Endodermal cell (in vitro differentiated cells): ENCODE measurements around the gene KLRG1. TPM values are rescaled to one million over a fixed set of nuclear protein-coding genes. Genes with fewer than 3 reads are reported as not detected.

ENCODE experiments used
- DNase-seq: peaks from one replicate; pipeline ENCODE4 v3.0.0-alpha.2; 2017
- H3K27ac ChIP-seq: 2 replicates; pipeline ENCODE4 v1.5.1; 2013; ENCODE audit warnings: mild to moderate bottlenecking, low read depth, low read length, moderate library complexity
- H3K27me3 ChIP-seq: 2 replicates; pipeline ENCODE4 v1.6.1; 2013; ENCODE audit warnings: mild to moderate bottlenecking, low read length, moderate library complexity; ENCODE audit not compliant: insufficient read depth, control insufficient read depth, poor library complexity, severe bottlenecking
- H3K36me3 ChIP-seq: 2 replicates; pipeline ENCODE4 v1.7.0; 2013; ENCODE audit warnings: mild to moderate bottlenecking, low read length, moderate library complexity; ENCODE audit not compliant: control insufficient read depth, insufficient read depth
- H3K4me1 ChIP-seq: one replicate; pipeline ENCODE4 v1.7.0; 2013; ENCODE audit warnings: low read length; ENCODE audit not compliant: control insufficient read depth, insufficient read depth
- H3K4me3 ChIP-seq: 2 replicates; pipeline ENCODE4 v1.5.1; 2013; ENCODE audit warnings: mild to moderate bottlenecking, low read length, moderate library complexity
- H3K9ac ChIP-seq: 2 replicates; pipeline ENCODE4 v1.6.1; 2013; ENCODE audit warnings: mild to moderate bottlenecking, low read length, moderate library complexity; ENCODE audit not compliant: poor library complexity, severe bottlenecking; ENCODE audit errors: extremely low read depth
- H3K9me3 ChIP-seq: 2 replicates; pipeline ENCODE4 v1.6.1; 2013; ENCODE audit warnings: mild to moderate bottlenecking, low read length, moderate library complexity; ENCODE audit not compliant: control insufficient read depth
- H3K27ac Mint-ChIP-seq: 2 replicates; pipeline ENCODE4 v1.8.0; 2020; ENCODE audit warnings: mixed read lengths
- H3K27me3 Mint-ChIP-seq: 2 replicates; pipeline ENCODE4 v1.8.0; 2021; ENCODE audit warnings: mild to moderate bottlenecking, mixed read lengths; ENCODE audit not compliant: insufficient read depth
- H3K36me3 Mint-ChIP-seq: 2 replicates; pipeline ENCODE4 v1.8.0; 2020; ENCODE audit warnings: low read depth, mixed read lengths
- H3K4me1 Mint-ChIP-seq: 2 replicates; pipeline ENCODE4 v1.8.0; 2020; ENCODE audit warnings: mixed read lengths
- H3K4me3 Mint-ChIP-seq: 2 replicates; pipeline ENCODE4 v1.8.0; 2020; ENCODE audit warnings: mild to moderate bottlenecking, moderate library complexity, mixed read lengths
- H3K9me3 Mint-ChIP-seq: 2 replicates; pipeline ENCODE4 v1.8.0; 2020; ENCODE audit warnings: mild to moderate bottlenecking, mixed read lengths
- WGBS, 2 experiments: methylation state at CpG; one replicate each; pipeline versions ENCODE4 v1.1.5 to v1.1.7; 2013; ENCODE audit warnings: missing lambda C conversion rate in 2 of 2, mixed read lengths in 1 of 2; ENCODE audit not compliant: insufficient coverage in 1 of 2, insufficient read length in 1 of 2; 5-methylcytosine and 5-hydroxymethylcytosine counted together
- total RNA-seq, 2 donors: library from RNA; stranded (reverse); fragmentation: NEBNext Ultra II Directional in 1 of 2; extraction: Animal tissue kit (Norgen Biotek cat#: 25700) in 1 of 2; gene quantifications; 2 replicates in 1 of 2; 3 replicates in 1 of 2; pipeline ENCODE4 v1.2.1, GENCODE V29; 2021
- TF ChIP-seq, protein P1 (sequence below): fragments of 200-600 bp; sonication (generic); conservative IDR thresholded peaks from 2 replicates; pipeline ENCODE4 v1.5.0; 2021; ENCODE audit warnings: antibody characterized with exemption, mild to moderate bottlenecking

The KLRG1 gene
- total RNA-seq, 2 donors from 2014 or later, result 3.1 TPM

- DNase-seq, result no peak
- Histone ChIP-seq H3K4me1 (no peaks in the 10 kb centered on the region), H3K4me3 (no peak overlapping the region), H3K9me3 (peaks cover 6% of the 10 kb centered on the region), H3K36me3 (no peaks in the 10 kb centered on the region), H3K27ac (no peak overlapping the region), H3K9ac (no peak overlapping the region), H3K27me3 (no peaks in the 10 kb centered on the region)
- peaks cover 20% of the 10 kb centered on the region for H3K9me3 Mint-ChIP-seq
- H3K27me3 Mint-ChIP-seq, result peaks cover 4% of the 10 kb centered on the region
- peaks cover 2% of the 10 kb centered on the region for H3K36me3 Mint-ChIP-seq
- H3K27ac Mint-ChIP-seq, result no peak overlapping the region
- H3K4me1 Mint-ChIP-seq, result no peaks in the 10 kb centered on the region
- no peak overlapping the region for H3K4me3 Mint-ChIP-seq
- whole genome bisulfite sequencing, 2 experiments, result 90 to 100% methylated on average over 2 of the region's 2 CpGs
- TF ChIP-seq, protein P1, sequence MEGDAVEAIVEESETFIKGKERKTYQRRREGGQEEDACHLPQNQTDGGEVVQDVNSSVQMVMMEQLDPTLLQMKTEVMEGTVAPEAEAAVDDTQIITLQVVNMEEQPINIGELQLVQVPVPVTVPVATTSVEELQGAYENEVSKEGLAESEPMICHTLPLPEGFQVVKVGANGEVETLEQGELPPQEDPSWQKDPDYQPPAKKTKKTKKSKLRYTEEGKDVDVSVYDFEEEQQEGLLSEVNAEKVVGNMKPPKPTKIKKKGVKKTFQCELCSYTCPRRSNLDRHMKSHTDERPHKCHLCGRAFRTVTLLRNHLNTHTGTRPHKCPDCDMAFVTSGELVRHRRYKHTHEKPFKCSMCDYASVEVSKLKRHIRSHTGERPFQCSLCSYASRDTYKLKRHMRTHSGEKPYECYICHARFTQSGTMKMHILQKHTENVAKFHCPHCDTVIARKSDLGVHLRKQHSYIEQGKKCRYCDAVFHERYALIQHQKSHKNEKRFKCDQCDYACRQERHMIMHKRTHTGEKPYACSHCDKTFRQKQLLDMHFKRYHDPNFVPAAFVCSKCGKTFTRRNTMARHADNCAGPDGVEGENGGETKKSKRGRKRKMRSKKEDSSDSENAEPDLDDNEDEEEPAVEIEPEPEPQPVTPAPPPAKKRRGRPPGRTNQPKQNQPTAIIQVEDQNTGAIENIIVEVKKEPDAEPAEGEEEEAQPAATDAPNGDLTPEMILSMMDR, result no peak
These were observed 29.2 kb upstream of the KLRG1 start for GRCh38 chr12:8960176-8960575.

- Histone ChIP-seq H3K4me1 (no peaks in the 10 kb centered on the region), H3K9me3 (peaks cover 18% of the 10 kb centered on the region), H3K9ac (no peak overlapping the region), H3K36me3 (no peaks in the 10 kb centered on the region), H3K27ac (no peak overlapping the region), H3K4me3 (no peak overlapping the region), H3K27me3 (no peaks in the 10 kb centered on the region)
- Mint-ChIP-seq H3K4me3 (no peak overlapping the region), H3K36me3 (peaks cover 6% of the 10 kb centered on the region), H3K27me3 (peaks cover 4% of the 10 kb centered on the region), H3K4me1 (no peaks in the 10 kb centered on the region), H3K9me3 (peaks cover 44% of the 10 kb centered on the region), H3K27ac (no peak overlapping the region)
- TF ChIP-seq, protein P1, result no peak
- no peak for DNase-seq
These were observed 20.6 kb upstream of the KLRG1 start for GRCh38 chr12:8968761-8969160.

DNA sequence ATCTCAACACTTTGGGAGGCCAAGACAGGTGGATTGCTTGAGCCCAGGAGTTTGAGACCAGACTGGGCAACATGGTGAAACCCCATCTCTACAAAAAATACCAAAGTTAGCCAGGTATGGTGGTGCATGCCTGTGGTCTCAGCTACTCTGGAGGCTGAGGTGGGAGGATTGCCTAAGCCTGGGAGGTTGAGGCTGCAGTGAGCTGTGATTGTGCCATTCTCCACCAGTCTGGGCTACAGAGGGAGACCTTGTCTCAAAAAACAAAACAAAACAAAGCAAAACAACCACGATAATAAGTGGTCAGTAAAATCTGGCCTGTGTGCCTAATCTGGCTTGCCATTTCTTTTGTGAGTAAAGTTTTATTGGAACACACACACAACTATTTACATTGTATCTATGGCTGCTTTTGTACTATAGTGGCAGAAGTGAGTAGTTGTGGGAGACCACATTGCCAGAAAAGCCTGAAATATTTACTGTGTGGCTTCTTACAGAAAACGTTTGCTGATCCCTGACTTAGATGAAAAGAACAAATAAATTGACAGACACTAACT, 19.4 kb upstream of the KLRG1 start:
- Histone ChIP-seq H3K27me3 (no peaks in the 10 kb centered on the region), H3K27ac (no peak overlapping the region), H3K4me1 (no peaks in the 10 kb centered on the region), H3K4me3 (no peak overlapping the region), H3K9ac (no peak overlapping the region), H3K9me3 (peaks cover 18% of the 10 kb centered on the region), H3K36me3 (no peaks in the 10 kb centered on the region)
- Mint-ChIP-seq H3K4me1 (no peaks in the 10 kb centered on the region), H3K36me3 (peaks cover 12% of the 10 kb centered on the region), H3K9me3 (peaks cover 47% of the 10 kb centered on the region), H3K27ac (no peak overlapping the region), H3K27me3 (no peaks in the 10 kb centered on the region), H3K4me3 (no peak overlapping the region)
- 87 to 100% methylated on average over 1 to 2 of the region's 2 CpGs for WGBS, 2 experiments
- DNase-seq, result no peak
- TF ChIP-seq, protein P1, result no peak
